HepG2 (cell line): ENCODE results near the gene CAB39. TPM values are rescaled to one million over a fixed set of nuclear protein-coding genes. Genes with fewer than 3 reads are reported as not detected.

Experiments
- CREM ChIP-seq, 2 experiments: sonication (generic) in 1 of 2; formaldehyde crosslinking in 1 of 2; IDR thresholded peaks; 2 replicates each; pipeline versions ENCODE4 v1.4.0 to v1.6.1; 2016 to 2020; ENCODE audit warnings: antibody characterized with exemption in 1 of 2, mild to moderate bottlenecking in 1 of 2, missing genetic modification reagents in 1 of 2
- ERF ChIP-seq: IDR thresholded peaks from 2 replicates; pipeline ENCODE4 v1.6.1; 2018; ENCODE audit warnings: missing biosample characterization, missing genetic modification reagents
- GATAD2A ChIP-seq: IDR thresholded peaks from 2 replicates; pipeline ENCODE4 v1.6.1; 2016
- GFI1 ChIP-seq: sonication (generic); formaldehyde crosslinking; IDR thresholded peaks from 2 replicates; pipeline ENCODE4 v1.5.0; 2020; ENCODE audit warnings: missing genetic modification reagents, mild to moderate bottlenecking, borderline replicate concordance
- HOXA9 ChIP-seq: sonication (generic); formaldehyde crosslinking; IDR thresholded peaks from 2 replicates; pipeline ENCODE4 v1.8.1; 2022; ENCODE audit warnings: missing genetic modification reagents, mild to moderate bottlenecking, moderate library complexity, borderline replicate concordance
- MATR3 ChIP-seq: sonication (generic); formaldehyde crosslinking; IDR thresholded peaks from 2 replicates; pipeline ENCODE4 v1.4.0; 2020; ENCODE audit warnings: missing genetic modification reagents
- NFKBIZ ChIP-seq: IDR thresholded peaks from 2 replicates; pipeline ENCODE4 v1.6.1; 2018; ENCODE audit warnings: missing genetic modification reagents, missing compliant biosample characterization
- RERE ChIP-seq: IDR thresholded peaks from 2 replicates; pipeline ENCODE4 v1.6.1; 2016; ENCODE audit warnings: low read depth, missing genetic modification reagents, missing compliant biosample characterization
- RFX3 ChIP-seq: IDR thresholded peaks from 2 replicates; pipeline ENCODE4 v1.6.1; 2016; ENCODE audit warnings: missing biosample characterization, missing genetic modification reagents
- SNAPC4 ChIP-seq: sonication (generic); formaldehyde crosslinking; IDR thresholded peaks from 2 replicates; pipeline ENCODE4 v1.4.0; 2020; ENCODE audit warnings: mild to moderate bottlenecking, missing genetic modification reagents
- ZNF138 ChIP-seq: sonication (generic); formaldehyde crosslinking; IDR thresholded peaks from 2 replicates; pipeline ENCODE4 v1.5.0; 2020; ENCODE audit warnings: mild to moderate bottlenecking, low read depth, missing genetic modification reagents
- ZNF3 ChIP-seq: IDR thresholded peaks from 2 replicates; pipeline ENCODE4 v1.7.0; 2017; ENCODE audit warnings: inconsistent platforms
- ZNF317 ChIP-seq: sonication (generic); formaldehyde crosslinking; IDR thresholded peaks from 2 replicates; pipeline ENCODE4 v1.5.0; 2020; ENCODE audit warnings: mild to moderate bottlenecking, missing genetic modification reagents
- ZNF496 ChIP-seq: sonication (generic); formaldehyde crosslinking; IDR thresholded peaks from 2 replicates; pipeline ENCODE4 v1.8.1; 2023; ENCODE audit warnings: mild to moderate bottlenecking, moderate library complexity, missing genetic modification reagents; ENCODE audit not compliant: insufficient replicate concordance
- ZNF773 ChIP-seq: sonication (generic); formaldehyde crosslinking; IDR thresholded peaks from 2 replicates; pipeline ENCODE4 v1.4.0; 2020; ENCODE audit warnings: missing genetic modification reagents, borderline replicate concordance
- ZNF775 ChIP-seq: sonication (generic); formaldehyde crosslinking; IDR thresholded peaks from 2 replicates; pipeline ENCODE4 v1.4.0; 2020; ENCODE audit warnings: missing genetic modification reagents, mild to moderate bottlenecking, moderate library complexity, borderline replicate concordance
- ZSCAN12 ChIP-seq: sonication (generic); formaldehyde crosslinking; IDR thresholded peaks from 2 replicates; pipeline ENCODE4 v1.9.0; 2021; ENCODE audit warnings: mild to moderate bottlenecking, missing genetic modification reagents
- polyA plus RNA-seq, 8 experiments: library from polyadenylated mRNA; depleted of rRNA in 3 of 8; stranded (reverse) in 7 of 8; unstranded in 1 of 8; fragments of >200 nt; fragmentation: Illumina TruSeq in 4 of 8; extraction: Trizol in 4 of 8; gene quantifications; 2 replicates each; pipeline versions ENCODE4 v1.2.1 to v1.2.3, GENCODE V29; 2011 to 2016; ENCODE audit warnings: low read depth in 4 of 8, missing spikeins in 1 of 8, mixed read lengths in 1 of 8; ENCODE audit not compliant: insufficient read depth in 1 of 8
- total RNA-seq, 5 experiments: library from RNA; depleted of rRNA; stranded (reverse); fragments of >200 nt; fragmentation: Illumina TruSeq; extraction: Trizol; gene quantifications; 2 replicates each; pipeline ENCODE4 v1.2.3, GENCODE V29; 2016; ENCODE audit warnings: low read depth in 1 of 5
- TF ChIP-seq, protein P1 (sequence below): sonication (generic); formaldehyde crosslinking; IDR thresholded peaks from 2 replicates; pipeline ENCODE4 v1.5.0; 2020; ENCODE audit warnings: missing genetic modification reagents

Gene CAB39
- total and polyA plus RNA-seq, 2 of the 13 experiments (the other 11 are each of a cell fraction or from before 2014, with no cell fraction given) = 19.3 to 45.3 TPM

DNA sequence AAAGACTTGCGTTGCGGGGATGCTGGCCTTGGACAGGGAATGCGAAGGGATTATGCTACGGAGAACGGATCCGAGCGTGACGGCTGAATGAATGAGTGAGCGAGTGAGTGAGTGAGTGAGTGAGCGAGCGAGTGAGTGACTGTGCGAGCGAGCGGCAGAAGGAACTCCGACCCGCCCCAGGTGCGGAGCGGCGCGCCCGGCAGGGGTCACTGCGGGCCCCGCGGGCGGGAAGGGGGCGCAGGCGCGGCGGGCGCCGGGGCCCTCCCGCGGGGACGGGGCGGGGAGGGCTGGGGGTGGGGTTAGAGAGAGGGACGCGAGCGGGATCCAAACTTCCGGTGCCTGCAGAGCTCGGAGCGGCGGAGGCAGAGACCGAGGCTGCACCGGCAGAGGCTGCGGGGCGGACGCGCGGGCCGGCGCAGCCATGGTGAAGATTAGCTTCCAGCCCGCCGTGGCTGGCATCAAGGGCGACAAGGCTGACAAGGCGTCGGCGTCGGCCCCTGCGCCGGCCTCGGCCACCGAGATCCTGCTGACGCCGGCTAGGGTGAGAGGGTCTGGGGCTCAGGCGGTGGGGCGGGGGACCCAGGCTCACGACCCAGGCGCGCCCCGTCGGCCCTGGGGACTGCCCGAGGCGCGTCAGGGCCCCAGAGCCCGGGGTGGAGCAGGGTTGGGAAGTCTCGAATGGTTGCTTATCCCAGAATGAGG lies 152.1 kb downstream of the CAB39 start, which contains the start of gene ITM2C (continued):
- TF ChIP-seq SNAPC4 (no peak), ZNF3 (CRISPR knock-in tag) (peak; percentile 94), ZNF317 (CRISPR knock-in tag) (peak; percentile 83), RERE (CRISPR knock-in tag) (peak; percentile 44; the same call in 1 of the 2 replicates), HOXA9 (CRISPR knock-in tag) (no peak), NFKBIZ (CRISPR knock-in tag) (peak; percentile 18; the same call in 1 of the 2 replicates), GFI1 (no peak), ZNF496 (CRISPR knock-in tag) (no peak), ZNF775 (CRISPR knock-in tag) (no peak), CREM (IDR thresholded peaks at IDR 0.05) (no peak), CREM (CRISPR knock-in tag; IDR thresholded peaks at IDR 0.05) (no peak), GATAD2A (CRISPR knock-in tag) (peak; percentile 36; the same call in 1 of the 2 replicates), RFX3 (no peak), ZNF138 (no peak; the same call in 1 of the 2 replicates), ERF (peak; percentile 81), MATR3 (CRISPR knock-in tag) (no peak), ZNF773 (no peak), ZSCAN12 (CRISPR knock-in tag) (peak; percentile 62; the same call in 1 of the 2 replicates)
- TF ChIP-seq, protein P1, sequence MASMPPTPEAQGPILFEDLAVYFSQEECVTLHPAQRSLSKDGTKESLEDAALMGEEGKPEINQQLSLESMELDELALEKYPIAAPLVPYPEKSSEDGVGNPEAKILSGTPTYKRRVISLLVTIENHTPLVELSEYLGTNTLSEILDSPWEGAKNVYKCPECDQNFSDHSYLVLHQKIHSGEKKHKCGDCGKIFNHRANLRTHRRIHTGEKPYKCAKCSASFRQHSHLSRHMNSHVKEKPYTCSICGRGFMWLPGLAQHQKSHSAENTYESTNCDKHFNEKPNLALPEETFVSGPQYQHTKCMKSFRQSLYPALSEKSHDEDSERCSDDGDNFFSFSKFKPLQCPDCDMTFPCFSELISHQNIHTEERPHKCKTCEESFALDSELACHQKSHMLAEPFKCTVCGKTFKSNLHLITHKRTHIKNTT (CRISPR knock-in tag) = no peak
